Heart right ventricle (tissue), 16 donors: Measurements from ENCODE around the gene COX4I2. TPM values are rescaled to one million over a fixed set of nuclear protein-coding genes. Genes with fewer than 3 reads are reported as not detected.

Experiments used
- ATAC-seq, 8 donors: fragments of 200-7000 bp; cut with Tn5 transposase; one replicate each; pipeline ENCODE4 v1.9.1; 2020; ENCODE audit warnings: mild to moderate bottlenecking in 8 of 8, moderate library complexity in 8 of 8, moderate number of reproducible peaks in 1 of 8
- DNase-seq, 2 donors: peaks; one replicate each; pipeline ENCODE4 v3.0.0-alpha.2; 2020
- H3K27ac ChIP-seq, 10 donors: fragments of 200-600 bp; sonication (generic) in 2 of 10; one replicate each; pipeline versions ENCODE4 v1.5.0 to v1.8.0; 2020 to 2022; ENCODE audit warnings: mild to moderate bottlenecking in 3 of 10
- H3K27me3 ChIP-seq, 7 donors: fragments of 200-600 bp; one replicate each; pipeline ENCODE4 v1.8.0; 2021 to 2022; ENCODE audit warnings: mild to moderate bottlenecking in 2 of 7
- H3K36me3 ChIP-seq, 9 donors: fragments of 200-600 bp; sonication (generic) in 1 of 9; one replicate each; pipeline versions ENCODE4 v1.5.0 to v1.8.0; 2020 to 2022; ENCODE audit warnings: mild to moderate bottlenecking in 2 of 9
- H3K4me1 ChIP-seq, 9 donors: fragments of 200-600 bp; sonication (generic) in 1 of 9; one replicate each; pipeline versions ENCODE4 v1.5.0 to v1.8.0; 2020 to 2022; ENCODE audit warnings: mild to moderate bottlenecking in 4 of 9
- H3K4me3 ChIP-seq, 10 donors: fragments of 200-600 bp; sonication (generic) in 2 of 10; one replicate each; pipeline versions ENCODE4 v1.5.0 to v1.8.0; 2020 to 2022; ENCODE audit warnings: mild to moderate bottlenecking in 7 of 10, moderate library complexity in 2 of 10
- H3K9me3 ChIP-seq, 11 donors: fragments of 200-600 bp in 10 of 11; sonication (generic) in 2 of 11; one replicate each; pipeline versions ENCODE4 v1.5.0 to v1.8.0; 2013 to 2022; ENCODE audit warnings: mild to moderate bottlenecking in 2 of 11, control low read depth in 1 of 11, moderate library complexity in 1 of 11
- CTCF ChIP-seq, 9 donors: fragments of 200-600 bp; sonication (generic) in 2 of 9; IDR thresholded peaks; one replicate each; pipeline versions ENCODE4 v1.5.0 to v1.8.0; 2021 to 2022; ENCODE audit warnings: antibody characterized with exemption in 9 of 9, mild to moderate bottlenecking in 5 of 9, moderate library complexity in 1 of 9
- WGBS, 2 donors: extraction: QIAGEN DNeasy Blood & Tissue Kit; methylation state at CpG; one replicate each; pipeline ENCODE4 v1.1.7; 2013; ENCODE audit warnings: inconsistent platforms in 1 of 2; 5-methylcytosine and 5-hydroxymethylcytosine counted together
- intact Hi-C, 10 donors: fragments of 100-400 bp; cut with DNase I; formaldehyde crosslinking; loops; one replicate each; pipeline versions ENCODE4 v1.11.1 to v1.14.2; 2022
- polyA plus RNA-seq, 2 donors: library from polyadenylated mRNA; stranded (reverse); fragments of 200-250 nt; gene quantifications; one replicate each; pipeline ENCODE4 v1.2.3, GENCODE V29; 2013
- total RNA-seq, 10 donors: library from RNA; stranded (reverse); fragmentation: NEBNext Ultra II Directional in 3 of 10; extraction: Animal tissue kit (Norgen Biotek cat#: 25700) in 3 of 10; gene quantifications; one replicate each; pipeline versions ENCODE4 v1.2.1 to v1.2.4, GENCODE V29; 2021 to 2023
- donor health status: Arrhythmogenic right ventricular cardiomyopathy.
- donor health status: ischemic (EF 13 %, LVEDD 7.1; RV severe dilation, severe dysfunction).
- donor health status: healthy with polysubstance abuse.
- donor health status: DM: no; HTN: yes; CAD: no.
- donor health status: DM: no; HTN: no; CAD: no.
- donor health status: ischemic (EF 25% LVEDD 6.9; RV normal size, moderate dysfunction).
- donor health status: ischemic (EF 25% LVEDD 5.7; RV mildly dilated, moderate dysfunction).
- donor health status: healthy.
- donor health status: DM: yes; HTN: yes; CAD: no.
- donor health status: Ischemic cardiomyopathy.
- donor health status: ischemic (EF 35%, LVEDD 5.7; RV mildly dilated, moderate dysfunction).
- donor health status: nonischemic (EF 11% LVEDD 7.7; RV severe dilation, severe dysfunction).
- donor health status: DM: yes; HTN: yes; CAD: no.
- donor health status: PGD.
- donor health status: ischemic (EF 29% LVEDD 5.4; RV normal size, mild dysfunction).
- donor health status: nonischemic (EF 23%, LVEDD 6.1; RV moderate dilation, normal function).

The COX4I2 gene
- total and polyA plus RNA-seq, 12 donors, result 3.8 to 103 (median 8.2) TPM

- TF ChIP-seq CTCF (IDR thresholded peaks at IDR 0.05), result no peak
- DNase-seq (no peak), ATAC-seq (no peak)
- Histone ChIP-seq H3K4me3 (no peak overlapping the region), H3K27me3 (no peaks in the 10 kb centered on the region), H3K4me1 (peaks cover 49 to 100% (median 99%) of the 10 kb centered on the region in 9 donors), H3K9me3 (no peaks in the 10 kb centered on the region), H3K36me3 (peaks cover 0 to 46% (median 0%) of the 10 kb centered on the region in 9 donors), H3K27ac (peak overlapping the region in 9 of 10 donors; percentile 16 to 92 (median 89))
- WGBS, 2 donors, result 87% methylated on average over 2 of the region's 2 CpGs
- intact Hi-C loops, result loop anchor here in 2 of 10 donors (5.0 kb wide), 1 partner anchor 35 kb away; no protein-coding TSS in a partner anchor
Observed at GRCh38 chr20:31677553-31678260, 40.0 kb downstream of the COX4I2 start.

GRCh38 chr20:31678389-31679356, 41.0 kb downstream of the COX4I2 start:
- H3K9me3 ChIP-seq, result no peaks in the 10 kb centered on the region
- peaks cover 0 to 41% (median 0%) of the 10 kb centered on the region in 9 donors for H3K36me3 ChIP-seq
- TF ChIP-seq CTCF (IDR thresholded peaks at IDR 0.05), result no peak
- DNase-seq, result no peak
- H3K27me3 ChIP-seq, result no peaks in the 10 kb centered on the region
- WGBS, 2 donors, result 53 to 66% methylated on average over 9 of the region's 9 CpGs
- H3K27ac ChIP-seq, result peak overlapping the region in 9 of 10 donors; percentile 16 to 92 (median 89)
- intact Hi-C loops, result loop anchor here in 2 of 10 donors (5.0 kb wide), 1 partner anchor 34 kb away; no protein-coding TSS in a partner anchor
- H3K4me3 ChIP-seq, result no peak overlapping the region
- peaks cover 46 to 100% (median 98%) of the 10 kb centered on the region in 9 donors for H3K4me1 ChIP-seq
- no peak for ATAC-seq

- intact Hi-C loops, result loop anchor here in 2 of 10 donors (5.0 kb wide), 1 partner anchor 33 kb away; no protein-coding TSS in a partner anchor
- ATAC-seq, result no peak
- WGBS, 2 donors, result 88 to 89% methylated on average over 9 of the region's 9 CpGs
- Histone ChIP-seq H3K36me3 (peaks cover 0 to 49% (median 0%) of the 10 kb centered on the region in 9 donors), H3K4me3 (no peak overlapping the region), H3K27ac (peak overlapping the region in 8 of 10 donors; percentile 16 to 92 (median 89)), H3K9me3 (no peaks in the 10 kb centered on the region), H3K27me3 (no peaks in the 10 kb centered on the region), H3K4me1 (peaks cover 43 to 100% (median 98%) of the 10 kb centered on the region in 9 donors)
- DNase-seq, result no peak
- no peak for TF ChIP-seq CTCF (IDR thresholded peaks at IDR 0.05)
Observed at GRCh38 chr20:31679357-31680285, 41.9 kb downstream of the COX4I2 start.
